Activated B cell treated with CpG ODN at 0.5 μM for 24 hours (primary cell): ENCODE data around the gene MLLT3. TPM values are rescaled to one million over a fixed set of nuclear protein-coding genes. Genes with fewer than 3 reads are reported as not detected.

Experiments
- ATAC-seq: fragments of 200-7000 bp; cut with Tn5 transposase; one replicate; pipeline ENCODE4 v1.10.0; 2021; ENCODE audit warnings: low read depth, mild to moderate bottlenecking, moderate library complexity
- CTCF ChIA-PET: fragments of 350-600 bp; sonication (Branson Sonifier 250); formaldehyde crosslinking; loops from one replicate; lab custom pipeline; 2021; ENCODE audit warnings: antibody characterized with exemption; lab: Charles Lee
- POLR2A ChIA-PET: fragments of 350-600 bp; sonication (Branson Sonifier 250); formaldehyde crosslinking; loops from one replicate; lab custom pipeline; 2021; ENCODE audit warnings: antibody characterized with exemption; lab: Charles Lee
- DNase-seq: peaks from one replicate; pipeline ENCODE4 v3.0.0; 2022
- H3K27ac Mint-ChIP-seq: one replicate; pipeline ENCODE4 v1.8.0; 2020; ENCODE audit warnings: mixed read lengths
- H3K27me3 Mint-ChIP-seq: one replicate; pipeline ENCODE4 v1.8.0; 2021; ENCODE audit warnings: mixed read lengths
- H3K36me3 Mint-ChIP-seq: one replicate; pipeline ENCODE4 v1.8.0; 2021; ENCODE audit warnings: low read depth, mixed read lengths
- H3K4me1 Mint-ChIP-seq: one replicate; pipeline ENCODE4 v1.8.0; 2021; ENCODE audit warnings: mixed read lengths
- H3K4me3 Mint-ChIP-seq: one replicate; pipeline ENCODE4 v1.8.0; 2020; ENCODE audit warnings: mild to moderate bottlenecking, mixed read lengths
- H3K9me3 Mint-ChIP-seq: one replicate; pipeline ENCODE4 v1.8.0; 2020; ENCODE audit warnings: mixed read lengths
- intact Hi-C: fragments of 100-400 bp; cut with micrococcal nuclease; formaldehyde crosslinking; loops from one replicate; pipeline ENCODE4 v1.15.1; 2024
- total RNA-seq: library from RNA; stranded (reverse); gene quantifications from 2 replicates; pipeline ENCODE4 v1.2.3, GENCODE V29; 2022
- TF ChIP-seq, protein P1 (sequence below): fragments of 200-600 bp; IDR thresholded peaks from one replicate; pipeline ENCODE4 v1.8.0; 2022; ENCODE audit warnings: antibody characterized with exemption, mild to moderate bottlenecking

The MLLT3 gene
- total RNA-seq, 1 donor from 2014 or later = 1.5 TPM

DNA sequence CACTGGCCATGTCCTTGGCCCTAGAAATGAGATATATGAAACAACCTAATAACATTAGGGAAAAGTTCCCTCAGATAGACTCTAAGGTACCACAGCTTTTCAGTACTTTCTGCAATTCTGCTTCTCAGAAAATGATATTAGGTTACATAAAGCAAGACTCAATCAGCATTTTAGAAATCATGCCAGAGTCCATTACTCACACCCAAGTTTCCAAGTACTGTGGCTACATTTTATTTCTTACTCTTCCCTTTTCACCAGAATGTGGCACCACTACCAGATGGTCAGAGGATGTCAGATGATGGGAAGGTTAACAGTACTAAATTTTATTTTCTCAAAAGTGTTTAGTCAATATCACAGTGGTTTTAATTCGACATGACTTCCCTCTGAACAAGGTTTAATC lies 217.2 kb downstream of the MLLT3 start:
- H3K9me3 Mint-ChIP-seq = no peaks in the 10 kb centered on the region
- POLR2A ChIA-PET = no interaction called here
- CTCF ChIA-PET = no interaction called here
- intact Hi-C loops = loop anchor here (10.0 kb wide), 1 partner anchor 480 kb away; no protein-coding TSS in a partner anchor
- H3K36me3 Mint-ChIP-seq = no peaks in the 10 kb centered on the region
- DNase-seq (no peak), ATAC-seq (no peak)
- H3K27me3 Mint-ChIP-seq = no peaks in the 10 kb centered on the region
- H3K4me1 Mint-ChIP-seq = no peaks in the 10 kb centered on the region
- H3K4me3 Mint-ChIP-seq = no peak overlapping the region
- TF ChIP-seq, protein P1, sequence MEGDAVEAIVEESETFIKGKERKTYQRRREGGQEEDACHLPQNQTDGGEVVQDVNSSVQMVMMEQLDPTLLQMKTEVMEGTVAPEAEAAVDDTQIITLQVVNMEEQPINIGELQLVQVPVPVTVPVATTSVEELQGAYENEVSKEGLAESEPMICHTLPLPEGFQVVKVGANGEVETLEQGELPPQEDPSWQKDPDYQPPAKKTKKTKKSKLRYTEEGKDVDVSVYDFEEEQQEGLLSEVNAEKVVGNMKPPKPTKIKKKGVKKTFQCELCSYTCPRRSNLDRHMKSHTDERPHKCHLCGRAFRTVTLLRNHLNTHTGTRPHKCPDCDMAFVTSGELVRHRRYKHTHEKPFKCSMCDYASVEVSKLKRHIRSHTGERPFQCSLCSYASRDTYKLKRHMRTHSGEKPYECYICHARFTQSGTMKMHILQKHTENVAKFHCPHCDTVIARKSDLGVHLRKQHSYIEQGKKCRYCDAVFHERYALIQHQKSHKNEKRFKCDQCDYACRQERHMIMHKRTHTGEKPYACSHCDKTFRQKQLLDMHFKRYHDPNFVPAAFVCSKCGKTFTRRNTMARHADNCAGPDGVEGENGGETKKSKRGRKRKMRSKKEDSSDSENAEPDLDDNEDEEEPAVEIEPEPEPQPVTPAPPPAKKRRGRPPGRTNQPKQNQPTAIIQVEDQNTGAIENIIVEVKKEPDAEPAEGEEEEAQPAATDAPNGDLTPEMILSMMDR = no peak
- no peak overlapping the region for H3K27ac Mint-ChIP-seq

DNA sequence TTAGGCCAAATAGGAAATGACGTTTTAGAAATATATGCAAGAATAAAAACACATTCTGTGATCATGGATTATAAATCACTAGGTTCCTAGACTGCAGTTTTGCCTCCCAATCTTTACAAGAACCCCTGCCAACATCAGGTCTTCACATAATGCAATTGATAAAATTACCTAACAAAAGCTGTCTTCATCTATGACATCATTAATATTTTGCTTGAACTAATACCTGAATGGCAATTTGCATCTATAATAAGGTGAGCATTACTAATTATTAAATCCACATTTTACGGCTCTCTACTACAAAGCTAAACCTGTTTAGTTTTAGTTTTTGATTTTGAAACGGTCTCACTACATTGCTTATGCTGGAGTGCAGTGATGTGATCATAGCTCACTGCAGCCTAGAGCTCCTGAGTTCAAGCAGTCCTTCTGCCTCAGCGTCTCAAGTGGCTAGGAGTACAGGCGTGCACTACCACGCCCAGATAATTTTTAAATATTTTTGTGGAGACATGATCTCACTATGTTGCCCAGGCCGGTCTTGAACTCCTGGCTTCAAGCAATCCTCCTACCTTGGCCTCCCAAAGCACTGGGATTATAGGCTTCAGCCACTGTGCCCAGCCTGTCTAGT lies 218.0 kb downstream of the MLLT3 start:
- no peaks in the 10 kb centered on the region for H3K27me3 Mint-ChIP-seq
- intact Hi-C loops = loop anchor here (10.0 kb wide), 1 partner anchor 480 kb away; no protein-coding TSS in a partner anchor
- no peaks in the 10 kb centered on the region for H3K36me3 Mint-ChIP-seq
- H3K9me3 Mint-ChIP-seq = no peaks in the 10 kb centered on the region
- ChIA-PET CTCF (no interaction called here), POLR2A (no interaction called here)
- H3K4me3 Mint-ChIP-seq = no peak overlapping the region
- ATAC-seq = no peak
- no peak overlapping the region for H3K27ac Mint-ChIP-seq
- TF ChIP-seq, protein P1 = no peak
- no peaks in the 10 kb centered on the region for H3K4me1 Mint-ChIP-seq
- DNase-seq = no peak

DNA sequence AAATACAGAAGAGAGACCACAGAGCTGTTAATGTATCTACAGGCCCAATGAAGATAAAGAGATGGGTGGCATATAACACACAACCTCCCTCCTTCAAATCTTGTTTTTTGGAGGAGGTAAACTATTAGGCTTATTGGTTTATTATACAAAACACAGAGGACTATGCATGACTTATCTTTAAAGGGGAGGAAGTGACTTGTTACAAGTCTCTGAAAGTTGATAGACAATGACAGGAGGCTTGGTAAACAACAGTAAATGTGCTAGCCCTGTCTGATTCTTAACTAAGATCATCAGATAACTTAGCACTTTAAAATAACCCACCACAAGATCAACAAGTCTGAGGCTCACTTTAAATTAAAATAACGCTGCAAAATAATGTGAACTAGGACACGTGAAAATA lies 219.0 kb downstream of the MLLT3 start:
- CTCF ChIA-PET = no interaction called here
- Mint-ChIP-seq H3K27ac (no peak overlapping the region), H3K36me3 (no peaks in the 10 kb centered on the region), H3K4me3 (no peak overlapping the region), H3K27me3 (no peaks in the 10 kb centered on the region), H3K9me3 (no peaks in the 10 kb centered on the region), H3K4me1 (no peaks in the 10 kb centered on the region)
- TF ChIP-seq, protein P1 = no peak
- POLR2A ChIA-PET = no interaction called here
- intact Hi-C loops = loop anchor here (10.0 kb wide), 1 partner anchor 479 kb away; no protein-coding TSS in a partner anchor
- DNase-seq = no peak
- no peak for ATAC-seq

DNA sequence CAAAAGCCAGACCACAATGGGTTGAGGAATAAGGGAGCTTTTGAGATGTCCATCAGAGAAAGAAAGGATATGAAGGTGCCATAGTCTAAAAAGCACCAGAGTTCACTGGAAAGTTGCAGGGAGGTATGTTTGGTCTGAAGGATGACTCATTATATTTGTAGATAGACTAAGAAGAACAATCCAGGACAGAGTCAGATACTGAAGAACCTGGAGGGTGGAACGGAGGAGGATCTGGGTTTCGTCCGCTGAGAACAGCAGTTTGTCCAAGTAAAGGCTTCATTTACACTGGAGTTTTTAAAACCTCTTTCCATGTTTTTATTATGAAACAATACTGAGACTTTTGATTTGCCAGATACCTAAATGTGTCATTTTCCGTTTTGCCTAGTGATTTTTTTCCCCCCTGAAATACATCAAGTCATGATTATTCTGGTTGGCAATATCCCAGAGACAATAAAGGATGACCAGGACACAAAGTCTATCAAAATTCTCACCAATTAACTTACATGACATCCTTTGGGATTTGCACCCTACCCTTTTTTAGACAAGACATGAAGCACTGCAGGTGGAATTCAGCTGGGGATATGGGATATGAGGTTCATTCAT lies 219.9 kb downstream of the MLLT3 start:
- ChIA-PET POLR2A (no interaction called here), CTCF (no interaction called here)
- intact Hi-C loops = loop anchor here (10.0 kb wide), 1 partner anchor 478 kb away; no protein-coding TSS in a partner anchor
- no peak for ATAC-seq
- no peak overlapping the region for H3K27ac Mint-ChIP-seq
- no peaks in the 10 kb centered on the region for H3K27me3 Mint-ChIP-seq
- H3K9me3 Mint-ChIP-seq = no peaks in the 10 kb centered on the region
- TF ChIP-seq, protein P1 = no peak
- H3K36me3 Mint-ChIP-seq = no peaks in the 10 kb centered on the region
- H3K4me3 Mint-ChIP-seq = no peak overlapping the region
- H3K4me1 Mint-ChIP-seq = peaks cover 2% of the 10 kb centered on the region
- DNase-seq = no peak

DNA sequence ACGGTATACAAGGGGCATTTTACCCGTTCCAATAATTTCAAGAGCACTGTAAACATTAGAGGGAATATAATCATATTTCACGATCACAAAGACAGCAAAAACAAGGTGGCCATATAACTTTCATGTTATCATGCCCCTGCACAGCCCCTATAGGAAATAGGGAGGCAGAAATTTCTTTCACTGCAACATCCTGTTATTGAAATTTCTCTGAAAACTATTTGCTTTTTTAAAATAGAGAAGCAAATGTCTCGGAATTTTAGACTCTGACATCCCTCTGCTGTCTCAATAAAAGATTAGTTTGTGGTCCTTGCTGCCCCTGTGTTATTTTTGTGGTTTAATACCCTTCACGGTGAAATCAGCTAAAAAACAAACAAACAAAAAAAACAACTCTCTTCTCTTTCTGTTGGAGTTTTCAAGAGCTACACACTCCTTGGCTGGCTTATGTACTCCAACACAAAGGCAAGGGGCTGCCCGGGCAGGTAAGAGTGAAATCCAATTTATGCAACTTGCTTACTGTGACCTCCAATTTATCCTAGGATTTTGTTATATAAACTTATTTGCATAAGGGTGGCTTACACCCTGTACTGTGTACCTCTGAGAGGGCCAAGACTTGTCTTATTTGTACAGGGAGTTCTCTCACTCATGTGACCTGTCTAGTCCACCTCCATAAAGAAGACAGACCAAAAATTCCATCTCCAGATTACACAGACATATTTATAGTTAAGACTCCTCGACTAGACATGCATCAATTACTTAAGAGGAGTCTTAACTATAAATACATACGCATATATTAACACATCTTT lies 223.6 kb downstream of the MLLT3 start:
- CTCF ChIA-PET = no interaction called here
- Mint-ChIP-seq H3K27me3 (no peaks in the 10 kb centered on the region), H3K4me3 (no peak overlapping the region), H3K27ac (no peak overlapping the region), H3K36me3 (no peaks in the 10 kb centered on the region), H3K4me1 (peaks cover 11% of the 10 kb centered on the region), H3K9me3 (no peaks in the 10 kb centered on the region)
- TF ChIP-seq, protein P1 = no peak
- POLR2A ChIA-PET = no interaction called here
- intact Hi-C loops = no loop called here
- ATAC-seq = no peak
- no peak for DNase-seq
